ENCODE measurements around the gene C5orf22.
"Not testable (repeated sequence)": the region's sequence is repeated elsewhere in the genome, so short reads cannot be mapped to it uniquely, and the experiment has no call there.

Gene C5orf22

DNA sequence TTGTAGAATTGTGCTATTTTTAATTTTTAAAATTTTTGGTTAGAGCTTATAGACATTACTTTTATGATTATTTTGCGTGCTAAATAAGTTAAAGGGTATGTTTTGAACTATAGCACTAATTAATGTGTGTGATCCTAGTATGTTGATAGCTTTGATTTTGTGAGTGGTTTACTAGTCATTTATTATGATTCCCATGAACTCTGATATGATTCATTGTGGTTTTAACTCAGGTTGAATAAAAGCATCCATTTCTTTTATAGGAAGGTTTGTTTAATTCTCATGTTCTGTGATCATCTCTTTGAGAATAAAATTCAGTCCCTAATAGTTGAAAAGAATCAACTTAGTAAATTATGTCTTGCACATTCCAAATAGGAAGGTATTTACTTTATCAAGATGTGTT is 22.5 kb downstream of the C5orf22 start:
- no peak for DNase-seq (ENCODE audit: low read depth)

DNA sequence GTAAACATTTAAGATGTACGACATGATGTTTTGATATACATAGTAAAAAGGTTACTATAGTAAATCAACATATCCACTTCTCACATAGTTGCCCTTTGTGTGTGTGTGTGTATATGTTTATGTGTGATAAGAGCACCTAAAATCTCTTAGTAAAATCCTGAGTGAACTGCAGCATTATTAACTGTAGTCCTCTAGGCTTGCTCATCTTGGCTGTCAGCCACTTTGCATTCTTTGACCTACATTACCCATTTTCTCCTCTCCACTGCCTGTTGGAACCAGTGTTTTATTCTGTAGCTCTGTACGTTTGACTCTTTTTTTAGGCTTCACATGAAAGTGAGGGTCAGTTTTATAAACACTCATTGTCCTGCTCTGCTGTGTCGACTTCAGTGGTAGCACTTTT is 24.4 kb downstream of the C5orf22 start:
- no peak for DNase-seq (ENCODE audit: low read depth)

DNA sequence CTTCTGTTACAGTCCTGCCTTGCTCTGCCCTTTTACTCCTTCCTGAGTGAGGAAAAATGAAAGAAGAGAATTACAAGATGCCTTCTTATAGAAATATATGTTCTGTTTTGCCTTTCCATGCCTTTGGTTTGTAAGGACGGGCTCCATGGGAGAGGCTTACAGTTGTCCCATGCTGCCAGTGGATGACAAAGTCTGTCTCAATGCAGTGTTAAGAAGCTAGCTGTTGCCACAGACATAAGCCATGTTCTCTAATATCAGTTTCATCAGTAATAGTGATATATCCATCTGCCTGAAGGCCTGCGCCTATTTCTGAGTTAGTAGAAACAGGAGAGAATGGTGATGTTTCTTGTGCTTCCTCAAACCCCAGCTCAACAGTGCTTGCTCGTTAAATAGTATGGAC is 27.8 kb downstream of the C5orf22 start:
- DNase-seq (ENCODE audit: low read depth): no peak

DNA sequence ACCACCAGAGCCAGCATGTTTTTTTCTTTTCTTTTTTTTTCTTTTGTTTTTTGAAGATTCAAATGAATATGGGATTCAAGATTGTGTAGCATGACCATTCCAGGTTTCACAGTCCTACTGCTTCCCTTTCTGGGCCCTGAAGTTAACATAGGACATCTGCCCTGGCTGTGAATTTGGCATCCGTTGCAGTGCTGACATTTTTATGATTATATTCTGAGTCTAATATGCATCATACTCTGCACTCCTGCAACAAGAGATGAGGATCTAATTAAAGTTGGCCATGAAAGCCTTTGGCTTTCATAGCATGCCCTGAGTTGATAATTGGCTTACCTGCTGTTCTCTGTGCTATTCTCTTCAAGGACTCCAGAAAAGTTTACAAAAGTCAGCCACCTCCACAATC is 29.8 kb downstream of the C5orf22 start:
- DNase-seq (ENCODE audit: low read depth): no peak

DNA sequence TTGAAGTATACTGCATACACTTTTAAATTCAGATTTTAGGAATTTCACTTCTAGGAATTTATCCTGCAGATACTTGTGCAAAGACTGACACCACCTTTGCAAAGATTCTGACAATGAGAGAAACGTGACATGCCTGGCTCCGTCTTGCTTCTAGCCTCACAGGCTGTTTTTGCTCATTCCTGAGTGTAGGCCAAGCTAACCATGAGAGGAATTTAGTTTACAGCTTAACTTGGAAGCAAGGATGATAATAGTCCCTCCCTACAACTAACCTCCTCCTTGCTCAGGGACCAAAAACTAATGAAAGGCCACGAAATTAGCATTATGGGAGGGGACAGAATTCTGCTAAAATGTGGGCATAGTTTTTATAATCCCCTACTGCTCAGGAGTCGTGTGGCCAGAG is 31.1 kb downstream of the C5orf22 start:
- no peak for DNase-seq (ENCODE audit: low read depth)

DNA sequence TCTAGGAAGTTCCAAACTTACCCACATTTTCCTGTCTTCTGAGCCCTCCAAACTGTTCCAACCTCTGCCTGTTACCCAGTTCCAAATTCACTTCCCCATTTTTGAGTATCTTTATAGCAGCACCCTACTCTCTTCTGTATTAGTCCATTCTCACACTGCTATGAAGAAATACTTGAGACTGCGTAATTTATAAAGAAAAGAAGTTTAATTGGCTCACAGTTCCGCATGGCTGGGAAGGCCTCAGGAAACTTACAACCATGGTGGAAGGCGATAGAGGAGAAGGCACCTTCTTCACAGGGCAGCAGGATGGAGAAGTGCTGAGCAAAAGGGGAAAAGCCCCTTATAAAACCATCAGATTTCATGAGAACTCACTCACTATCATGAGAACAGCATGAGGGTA is 34.3 kb downstream of the C5orf22 start:
- DNase-seq (ENCODE audit: low read depth): not testable (repeated sequence)

DNA sequence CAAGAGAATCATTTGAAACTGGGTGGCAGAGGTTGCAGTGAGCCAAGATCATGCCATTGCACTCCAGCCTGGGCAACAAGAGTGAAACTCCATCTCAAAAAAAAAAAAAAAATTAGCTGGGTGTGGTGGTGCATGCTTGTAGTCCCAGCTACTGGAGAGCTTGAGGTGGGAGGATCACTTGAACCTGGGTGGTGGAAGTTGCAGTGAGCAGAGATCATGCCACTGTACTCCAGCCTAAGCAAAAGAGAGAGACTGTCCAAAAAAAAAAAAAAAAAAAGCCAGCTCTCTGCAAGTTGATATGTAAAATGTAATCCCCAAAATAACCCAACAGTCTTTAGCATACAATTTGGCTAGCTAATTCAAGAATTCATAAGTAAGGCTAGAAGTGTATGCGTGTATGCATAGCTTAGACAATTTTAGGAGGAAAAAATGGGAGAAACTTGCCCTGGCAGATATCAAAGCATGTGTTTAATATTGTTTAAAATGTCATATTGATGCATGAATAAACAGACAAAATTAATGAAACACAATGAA is 36.3 kb downstream of the C5orf22 start:
- no peak for DNase-seq (ENCODE audit: low read depth)

DNA sequence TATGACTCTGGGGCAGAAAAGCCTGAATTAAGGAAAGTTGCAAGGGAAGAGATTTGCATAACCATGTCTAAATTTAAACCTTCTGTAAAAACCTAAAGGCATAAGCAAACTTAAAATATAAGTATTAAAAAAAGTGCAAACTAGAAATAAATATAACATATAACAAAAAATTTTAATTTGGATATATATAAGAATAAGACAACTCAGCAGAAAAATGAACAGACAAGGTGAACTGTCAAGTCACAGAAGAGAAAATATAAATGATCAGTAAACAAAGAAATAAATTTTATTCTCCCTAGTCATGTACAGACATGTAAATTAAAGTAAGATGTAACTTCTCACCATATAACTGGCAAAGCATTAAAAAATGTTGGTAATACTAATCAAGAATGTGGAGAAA is 37.0 kb downstream of the C5orf22 start:
- DNase-seq (ENCODE audit: low read depth): no peak

DNA sequence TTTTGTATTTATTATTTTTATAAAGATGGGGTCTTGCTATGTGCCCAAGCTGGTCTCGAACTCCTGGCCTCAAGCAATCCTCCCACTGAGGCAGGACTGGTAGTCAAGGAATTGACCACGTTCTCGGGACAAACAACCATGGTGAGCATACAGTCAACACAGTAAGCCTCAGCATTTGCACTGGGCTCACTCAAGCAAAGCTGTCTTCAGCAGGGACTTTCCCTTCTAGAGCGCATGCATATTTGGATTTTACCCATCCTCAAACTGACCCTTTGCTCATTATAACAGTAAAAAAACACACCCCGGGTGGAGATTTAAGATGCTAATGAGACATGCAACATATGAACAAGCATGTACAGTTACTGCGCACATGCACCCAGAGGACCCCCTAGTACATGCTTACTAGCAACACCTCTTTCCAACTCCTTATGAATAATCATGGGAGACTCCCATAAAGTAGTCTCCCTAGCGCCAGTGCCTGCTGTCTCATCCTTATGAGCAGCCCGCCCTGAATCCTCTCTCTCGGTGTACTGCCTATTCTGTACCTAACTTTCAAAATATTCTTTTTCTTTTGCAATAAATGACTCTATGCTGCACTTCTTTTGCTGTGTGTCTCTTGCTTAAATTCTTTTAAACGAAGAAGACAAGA is 41.5 kb downstream of the C5orf22 start:
- no peak for DNase-seq (ENCODE audit: low read depth)

DNA sequence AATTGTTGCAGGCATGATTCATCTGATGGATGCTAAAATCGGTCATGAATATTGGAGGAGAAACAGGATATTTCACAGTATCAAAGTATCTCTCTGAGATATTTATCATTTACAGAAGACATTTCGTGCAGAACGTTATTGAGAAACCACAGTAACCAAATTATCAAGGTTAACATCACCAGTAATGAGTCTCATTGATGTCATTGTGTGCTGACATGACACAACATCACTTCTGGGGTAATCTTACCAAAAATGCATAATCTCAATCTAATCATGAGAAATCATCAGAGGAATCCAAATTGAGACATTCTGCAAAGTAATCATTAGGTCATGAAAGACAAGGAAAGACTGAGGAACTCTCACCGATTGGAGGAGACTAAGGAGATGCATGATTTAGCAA is 42.7 kb downstream of the C5orf22 start:
- DNase-seq (ENCODE audit: low read depth): no peak

DNA sequence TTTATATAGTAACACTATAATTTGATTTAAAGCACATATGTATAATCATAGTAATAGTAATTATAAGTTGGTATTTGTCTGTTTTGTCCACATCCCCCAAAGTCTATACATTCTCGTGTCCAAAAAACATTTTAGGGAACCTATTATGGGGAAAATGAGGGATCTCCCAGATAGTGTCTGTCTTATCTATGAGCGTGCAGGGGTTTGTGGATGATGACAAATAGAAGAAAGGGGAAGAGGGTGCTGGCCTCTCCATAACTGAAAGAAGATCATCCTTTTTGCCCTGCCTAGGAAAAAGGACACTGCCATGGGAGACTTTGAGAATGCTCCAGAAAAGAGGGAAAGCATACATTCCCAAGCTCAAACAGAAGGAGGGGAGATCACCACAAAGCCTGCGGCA is 45.3 kb downstream of the C5orf22 start:
- no peak for DNase-seq (ENCODE audit: low read depth)

DNA sequence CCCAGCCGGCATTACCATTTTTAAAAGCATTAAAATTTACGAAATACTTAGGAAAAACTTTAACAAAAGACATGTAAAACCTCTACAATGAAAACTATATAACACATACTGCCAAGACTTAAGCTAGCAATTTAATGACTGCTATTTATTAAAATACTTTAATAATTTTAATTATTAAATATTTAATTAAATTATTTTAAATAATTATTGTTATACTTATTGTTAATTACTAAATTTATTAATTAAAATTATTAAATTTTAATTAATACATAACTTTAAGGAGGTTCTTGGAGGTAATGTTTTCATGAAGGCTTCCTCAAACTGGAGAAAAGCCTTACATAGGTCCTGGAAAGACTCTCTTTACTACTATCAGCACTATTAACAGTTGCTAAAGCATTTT is 47.5 kb downstream of the C5orf22 start:
- no peak for DNase-seq (ENCODE audit: low read depth)

DNA sequence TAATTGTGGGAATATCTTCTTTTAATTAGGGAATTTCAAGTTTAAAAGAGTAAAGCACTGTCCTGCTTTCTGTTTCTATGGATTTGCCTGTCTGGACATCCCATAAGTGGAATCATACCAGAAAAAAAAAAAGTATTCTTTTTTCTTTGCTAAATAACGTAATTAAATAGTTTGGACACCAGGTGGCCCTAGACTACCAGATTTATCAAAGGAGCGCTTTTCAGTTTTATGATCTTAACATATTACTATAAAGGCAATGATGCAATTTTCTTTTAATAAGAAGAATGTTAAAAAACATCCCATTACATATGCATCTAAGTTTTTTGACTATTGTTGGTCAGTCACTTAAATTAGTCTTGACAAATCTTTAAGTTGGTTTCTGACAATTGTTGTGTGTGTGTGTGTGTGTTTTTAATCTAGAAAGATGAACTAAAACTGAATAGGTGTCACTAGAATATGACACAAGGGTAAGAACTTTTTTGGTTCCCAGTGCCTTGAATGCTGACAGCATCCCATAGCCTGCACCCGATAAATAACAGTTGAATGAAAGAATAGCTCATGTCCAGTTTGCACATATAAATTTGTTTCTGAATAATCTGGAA is 49.5 kb downstream of the C5orf22 start:
- DNase-seq (ENCODE audit: low read depth): peak; percentile 38

DNA sequence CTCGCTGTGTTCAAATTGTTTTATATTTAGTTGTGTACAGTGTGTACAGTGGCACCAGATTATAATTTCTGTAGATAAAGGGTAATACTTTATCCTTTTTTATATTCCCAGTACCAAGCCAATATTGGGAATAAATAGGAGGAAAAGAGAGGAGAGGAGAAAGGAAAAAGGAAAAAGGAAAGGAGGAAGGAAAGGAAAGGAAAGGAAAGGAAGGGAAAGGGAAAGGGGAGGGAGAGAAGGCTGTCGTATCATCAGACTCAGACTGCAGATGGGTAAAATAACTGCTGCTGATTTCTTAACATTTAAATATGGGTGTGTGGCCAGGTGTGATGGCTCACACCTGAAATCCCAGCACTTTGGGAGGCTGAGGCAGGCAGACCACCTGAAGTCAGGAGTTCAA is 51.0 kb downstream of the C5orf22 start:
- no peak for DNase-seq (ENCODE audit: low read depth)

DNA sequence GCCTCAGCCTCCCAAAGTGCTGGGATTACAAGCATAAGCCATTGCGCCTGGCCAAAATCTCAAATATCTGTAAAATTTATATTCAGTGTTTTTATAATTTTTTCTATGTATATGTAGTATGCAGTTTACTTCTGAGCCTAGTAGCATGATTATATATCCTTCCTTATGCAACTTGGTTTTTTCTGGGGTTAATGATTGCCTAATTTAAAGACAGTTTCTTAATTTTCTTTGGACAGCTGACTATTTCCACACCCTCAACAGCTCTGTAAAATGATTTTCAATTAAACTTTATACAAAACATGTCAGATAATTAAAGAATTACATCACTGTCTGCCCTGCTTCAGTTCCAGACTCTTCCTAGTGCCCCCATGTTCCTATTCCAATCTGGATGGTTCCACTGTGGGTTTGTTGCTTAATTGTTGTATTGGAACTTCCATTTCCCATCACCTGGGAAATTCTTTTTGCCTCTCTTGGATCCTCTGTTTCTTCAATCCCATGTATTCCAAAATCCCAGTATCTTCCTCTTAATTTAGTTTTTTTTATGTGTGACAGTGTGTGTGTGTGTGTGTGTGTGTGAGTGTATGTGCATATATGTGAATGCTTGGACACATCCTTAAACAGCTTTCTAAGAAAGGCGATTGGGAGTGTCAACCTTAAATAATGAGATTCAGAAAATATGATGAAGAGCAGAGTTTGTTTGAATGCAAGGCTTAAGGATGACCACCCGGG is 53.2 kb downstream of the C5orf22 start:
- DNase-seq (ENCODE audit: low read depth): no peak

DNA sequence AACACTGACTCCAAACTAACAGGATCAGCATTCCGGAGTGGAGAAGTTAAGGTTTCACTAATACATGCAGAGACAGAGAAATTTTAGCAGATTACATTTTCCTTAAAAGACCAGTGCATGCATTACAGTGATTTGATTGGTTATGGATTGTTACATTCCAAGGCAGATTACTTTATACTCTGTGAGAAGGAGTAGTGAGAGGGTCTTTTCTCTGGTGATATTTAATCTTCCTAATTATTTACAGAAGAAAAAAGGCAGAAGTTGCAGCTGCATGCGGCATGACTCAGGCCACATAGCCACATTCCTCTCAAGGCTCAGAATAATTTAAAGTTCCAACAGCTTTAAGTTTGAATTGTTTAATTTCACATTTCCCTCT is 53.8 kb downstream of the C5orf22 start:
- no peak for DNase-seq (ENCODE audit: low read depth)

DNA sequence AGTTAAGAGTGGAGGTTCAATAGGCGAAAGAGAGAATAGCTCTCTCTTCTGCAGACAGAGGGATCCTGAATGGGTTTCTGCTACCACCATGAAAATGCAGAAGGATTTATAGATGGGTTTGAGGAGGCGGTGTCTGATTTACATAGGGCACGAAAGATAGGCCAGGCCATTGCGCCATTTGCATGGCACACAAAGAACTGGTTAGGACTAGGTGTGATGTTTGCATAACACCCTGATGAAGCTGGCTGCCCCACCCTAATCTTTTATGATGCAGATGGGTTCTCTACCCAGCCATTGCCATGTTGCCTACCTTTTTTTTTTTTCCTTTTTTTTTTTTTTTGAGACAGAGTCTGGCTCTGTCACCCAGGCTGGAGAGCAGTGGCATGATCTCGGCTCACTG is 55.4 kb downstream of the C5orf22 start:
- no peak for DNase-seq (ENCODE audit: low read depth)

DNA sequence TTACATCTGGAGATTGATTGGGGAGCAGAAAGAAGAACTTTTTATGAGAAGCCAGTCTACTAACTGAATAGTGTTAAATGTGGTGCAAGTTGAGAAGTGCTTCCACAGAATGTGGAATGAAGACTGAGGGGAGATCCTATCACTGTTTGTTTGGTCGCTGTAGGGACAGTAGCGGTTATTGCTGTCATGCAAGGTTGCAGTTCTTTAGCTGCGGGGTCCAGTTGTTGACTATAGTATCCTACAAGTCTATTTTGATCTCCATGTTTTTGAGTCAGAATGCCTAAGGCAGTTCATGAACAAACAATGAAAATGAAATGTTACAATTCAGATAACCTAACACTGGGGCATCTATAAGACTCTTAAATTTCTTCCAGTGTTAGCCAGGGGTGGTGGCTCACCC is 61.6 kb downstream of the C5orf22 start:
- DNase-seq (ENCODE audit: low read depth): no peak

DNA sequence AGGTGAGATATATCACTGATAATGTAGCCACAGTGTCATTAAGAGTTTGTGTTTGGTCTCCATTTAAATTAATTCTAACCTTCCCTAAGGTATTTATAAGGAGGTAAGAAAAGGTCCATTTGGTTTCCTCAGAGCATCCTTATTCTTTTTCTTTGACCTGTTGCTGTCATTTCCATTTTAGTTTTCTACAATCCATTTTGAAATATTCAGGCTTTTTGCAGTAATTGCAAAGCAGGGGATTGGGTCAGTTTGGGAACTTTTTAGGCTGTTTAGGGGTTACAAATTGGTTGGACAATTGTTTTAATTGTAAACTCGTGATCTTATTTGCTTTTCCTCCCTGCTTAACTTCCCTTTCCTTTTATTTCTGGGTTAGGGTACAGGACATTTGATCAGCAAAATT is 64.3 kb downstream of the C5orf22 start:
- no peak for DNase-seq (ENCODE audit: low read depth)

DNA sequence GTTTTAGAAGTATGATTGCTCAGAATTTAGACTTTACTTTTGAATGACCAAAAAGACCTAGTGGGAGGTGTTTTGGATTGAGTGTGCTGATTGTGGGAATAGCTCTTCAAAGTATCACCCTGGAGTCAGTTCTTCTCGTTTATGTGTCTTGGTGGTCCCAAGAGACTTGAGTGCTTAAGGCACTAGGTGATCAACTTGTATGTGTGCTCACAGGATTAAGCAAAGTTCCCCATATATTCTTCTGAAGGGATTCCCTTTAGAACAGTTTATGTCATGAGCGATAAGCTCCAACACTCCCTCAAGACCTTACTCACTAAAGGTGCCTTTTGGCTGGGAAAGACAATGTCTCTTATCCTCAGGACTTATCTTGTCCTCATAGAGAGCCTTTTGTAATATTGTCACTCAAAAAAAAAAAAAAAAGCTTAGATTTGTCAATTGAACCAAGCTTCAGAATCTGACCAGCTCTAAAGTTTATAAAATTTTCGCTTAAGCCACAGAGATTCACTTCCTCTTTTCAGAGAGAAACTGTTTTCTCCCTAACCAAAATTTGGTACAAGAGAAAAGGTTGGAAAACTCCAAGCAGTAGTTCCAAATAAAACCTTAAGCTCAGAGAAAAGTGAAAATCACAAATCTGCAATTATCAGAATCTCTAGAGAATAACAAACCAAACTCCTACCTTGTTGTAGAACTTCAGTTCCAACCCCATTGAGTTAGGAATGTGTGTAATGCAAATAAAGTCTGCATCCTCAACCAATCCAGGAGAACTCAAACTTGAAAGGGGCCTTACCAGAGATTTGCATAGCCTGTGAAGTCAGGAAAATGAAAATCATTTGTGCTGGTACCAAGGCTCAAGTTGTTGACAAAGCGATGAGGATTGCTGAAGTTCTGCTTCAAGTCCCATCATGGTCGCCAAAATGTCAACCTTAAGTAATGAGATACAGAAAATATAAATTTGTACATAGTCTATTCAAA is 66.8 kb downstream of the C5orf22 start:
- no peak for DNase-seq (ENCODE audit: low read depth)

DNA sequence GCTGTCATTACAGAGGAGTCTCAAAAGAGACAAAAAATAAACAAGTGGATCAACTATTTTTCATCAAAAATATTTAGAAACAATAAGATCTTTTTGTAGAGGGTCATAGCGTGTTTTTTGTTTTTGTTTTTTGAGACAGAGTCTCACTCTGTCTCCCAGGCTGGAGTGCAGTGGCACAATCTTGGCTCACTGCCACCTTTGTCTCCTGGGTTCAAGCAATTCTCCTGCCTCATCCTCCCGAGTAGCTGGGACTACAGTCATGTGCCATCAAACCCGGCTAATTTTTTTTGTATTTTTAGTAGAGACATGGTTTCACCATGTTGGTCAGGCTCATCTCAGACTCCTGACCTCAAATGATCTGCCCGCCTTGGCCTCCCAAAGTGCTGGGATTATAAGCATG is 70.2 kb downstream of the C5orf22 start:
- DNase-seq (ENCODE audit: low read depth): not testable (repeated sequence)

DNA sequence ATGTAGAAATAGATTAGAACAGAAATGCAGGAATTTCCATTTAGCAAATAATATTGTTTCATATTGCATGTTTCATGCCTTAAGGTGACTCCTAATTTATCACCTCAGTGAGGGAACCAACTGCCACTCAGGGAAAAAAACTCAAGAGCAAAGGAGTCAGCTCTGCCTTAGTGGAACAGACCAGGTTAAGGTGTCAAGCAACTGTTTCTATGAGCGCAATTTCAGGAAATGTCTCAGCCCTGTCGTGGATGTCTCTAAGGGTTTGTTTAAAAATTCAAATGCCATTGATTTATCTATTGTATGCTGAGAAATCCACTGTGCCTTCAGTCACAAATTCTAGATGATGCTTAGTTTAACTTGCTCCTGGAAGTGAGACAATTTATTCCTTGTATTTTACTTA is 72.1 kb downstream of the C5orf22 start:
- DNase-seq (ENCODE audit: low read depth): no peak

All from fibroblast of the conjunctiva (primary cell).